Sigmoid colon (tissue), 7 donors: ENCODE measurements around the gene ZFAND6. TPM values are rescaled to one million over a fixed set of nuclear protein-coding genes. Genes with fewer than 3 reads are reported as not detected.

Experiments
- DNase-seq: peaks from one replicate; pipeline ENCODE4 v3.0.0-alpha.2; 2019
- H3K27ac ChIP-seq, 4 donors: fragments of 200-600 bp; sonication (generic); one replicate each; pipeline ENCODE4 v1.5.1; 2016 to 2019; ENCODE audit warnings: mild to moderate bottlenecking in 1 of 4
- H3K27me3 ChIP-seq, 3 donors: fragments of 200-600 bp; sonication (generic); one replicate each; pipeline ENCODE4 v1.5.1; 2019; ENCODE audit warnings: mild to moderate bottlenecking in 1 of 3
- H3K36me3 ChIP-seq, 4 donors: fragments of 200-600 bp; sonication (generic); one replicate each; pipeline ENCODE4 v1.5.1; 2016 to 2019
- H3K4me1 ChIP-seq, 4 donors: fragments of 200-600 bp; sonication (generic); one replicate each; pipeline ENCODE4 v1.5.1; 2017 to 2019
- H3K4me3 ChIP-seq, 4 donors: fragments of 200-600 bp; sonication (generic); one replicate each; pipeline ENCODE4 v1.5.1; 2017 to 2019; ENCODE audit warnings: mild to moderate bottlenecking in 2 of 4, moderate library complexity in 1 of 4
- H3K9me3 ChIP-seq, 4 donors: fragments of 200-600 bp in 3 of 4; sonication (generic) in 3 of 4; one replicate each; pipeline versions ENCODE4 v1.5.1 to v1.6.1; 2013 to 2019
- EP300 ChIP-seq, 4 donors: sonication (generic); formaldehyde crosslinking; IDR thresholded peaks; one replicate each; pipeline ENCODE4 v1.6.1; 2017; ENCODE audit warnings: antibody characterized with exemption in 4 of 4
- POLR2A ChIP-seq, 2 donors: fragments of 450-650 bp; IDR thresholded peaks; one replicate each; pipeline ENCODE4 v1.6.1; 2016; ENCODE audit warnings: antibody characterized with exemption in 2 of 2, mild to moderate bottlenecking in 2 of 2, moderate library complexity in 2 of 2
- POLR2AphosphoS5 ChIP-seq, 4 donors: sonication (generic); formaldehyde crosslinking; IDR thresholded peaks; one replicate each; pipeline ENCODE4 v1.6.1; 2017; ENCODE audit warnings: antibody characterized with exemption in 4 of 4
- WGBS, 2 donors: extraction: QIAGEN DNeasy Blood & Tissue Kit; methylation state at CpG; one replicate each; pipeline ENCODE4 v1.1.7; 2013; 5-methylcytosine and 5-hydroxymethylcytosine counted together
- intact Hi-C: fragments of 100-400 bp; cut with DNase I; formaldehyde crosslinking; loops from one replicate; pipeline ENCODE4 v1.15.1; 2023
- polyA plus RNA-seq, 3 donors: library from polyadenylated mRNA; stranded (reverse); fragments of 200-250 nt; gene quantifications; one replicate each; pipeline ENCODE4 v1.2.3, GENCODE V29; 2013
- total RNA-seq, 4 donors: library from RNA; depleted of rRNA; stranded (reverse); fragments of >200 nt; gene quantifications; one replicate each; pipeline ENCODE4 v1.1.0, GENCODE V29; 2016
- TF ChIP-seq, protein P1 (sequence below), 4 experiments: fragments of 450-650 bp in 3 of 4; fragments of 200-600 bp in 1 of 4; IDR thresholded peaks; one replicate each; pipeline ENCODE4 v1.5.1; 2016 to 2019; ENCODE audit warnings: antibody characterized with exemption in 4 of 4, mild to moderate bottlenecking in 3 of 4, moderate library complexity in 2 of 4
- donor health status: healthy with polysubstance abuse.
- donor health status: Bipolar disorder and iron deficiency.
- donor health status: healthy.

The ZFAND6 gene
- total and polyA plus RNA-seq, 7 donors, result 65.8 to 188 (median 138) TPM

GRCh38 chr15:80109388-80109787 lies 49.9 kb downstream of the ZFAND6 start:
- DNase-seq, result no peak
- H3K36me3 ChIP-seq, result no peaks in the 10 kb centered on the region
- 62 to 89% methylated on average over 3 of the region's 3 CpGs for WGBS, 2 donors
- no peak overlapping the region for H3K27ac ChIP-seq
- intact Hi-C loops, result no loop called here
- H3K4me3 ChIP-seq, result no peak overlapping the region
- H3K9me3 ChIP-seq, result no peaks in the 10 kb centered on the region
- no peak for TF ChIP-seq POLR2A (IDR thresholded peaks at IDR 0.05)
- TF ChIP-seq, protein P1, sequence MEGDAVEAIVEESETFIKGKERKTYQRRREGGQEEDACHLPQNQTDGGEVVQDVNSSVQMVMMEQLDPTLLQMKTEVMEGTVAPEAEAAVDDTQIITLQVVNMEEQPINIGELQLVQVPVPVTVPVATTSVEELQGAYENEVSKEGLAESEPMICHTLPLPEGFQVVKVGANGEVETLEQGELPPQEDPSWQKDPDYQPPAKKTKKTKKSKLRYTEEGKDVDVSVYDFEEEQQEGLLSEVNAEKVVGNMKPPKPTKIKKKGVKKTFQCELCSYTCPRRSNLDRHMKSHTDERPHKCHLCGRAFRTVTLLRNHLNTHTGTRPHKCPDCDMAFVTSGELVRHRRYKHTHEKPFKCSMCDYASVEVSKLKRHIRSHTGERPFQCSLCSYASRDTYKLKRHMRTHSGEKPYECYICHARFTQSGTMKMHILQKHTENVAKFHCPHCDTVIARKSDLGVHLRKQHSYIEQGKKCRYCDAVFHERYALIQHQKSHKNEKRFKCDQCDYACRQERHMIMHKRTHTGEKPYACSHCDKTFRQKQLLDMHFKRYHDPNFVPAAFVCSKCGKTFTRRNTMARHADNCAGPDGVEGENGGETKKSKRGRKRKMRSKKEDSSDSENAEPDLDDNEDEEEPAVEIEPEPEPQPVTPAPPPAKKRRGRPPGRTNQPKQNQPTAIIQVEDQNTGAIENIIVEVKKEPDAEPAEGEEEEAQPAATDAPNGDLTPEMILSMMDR (IDR thresholded peaks at IDR 0.05), result no peak
- TF ChIP-seq POLR2AphosphoS5 (IDR thresholded peaks at IDR 0.05), result no peak
- peaks cover 0 to 46% (median 20%) of the 10 kb centered on the region in 4 donors for H3K4me1 ChIP-seq
- no peaks in the 10 kb centered on the region for H3K27me3 ChIP-seq

DNA sequence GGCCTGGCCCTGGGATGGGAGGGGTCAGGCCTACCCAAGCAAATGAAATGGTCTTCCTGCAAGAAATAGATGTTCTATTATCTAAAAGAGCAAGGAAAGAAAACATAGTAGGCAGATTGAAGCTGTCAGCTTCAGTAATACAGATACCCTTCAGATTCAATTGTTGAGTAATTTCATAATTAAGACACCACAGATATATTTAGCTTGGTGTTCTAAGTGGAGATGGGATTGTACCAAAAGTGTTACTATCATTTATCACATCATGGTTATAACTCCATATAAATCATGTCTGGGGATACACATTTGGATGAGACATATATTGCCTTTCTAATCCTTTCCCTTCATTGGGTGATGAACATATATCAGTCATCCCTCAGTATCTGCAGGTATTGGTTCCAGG lies 51.4 kb downstream of the ZFAND6 start:
- H3K4me3 ChIP-seq, result no peak overlapping the region
- TF ChIP-seq POLR2A (IDR thresholded peaks at IDR 0.05), result no peak
- TF ChIP-seq EP300 (IDR thresholded peaks at IDR 0.05), result no peak
- no peak for TF ChIP-seq POLR2AphosphoS5 (IDR thresholded peaks at IDR 0.05)
- TF ChIP-seq, protein P1 (IDR thresholded peaks at IDR 0.05), result no peak

GRCh38 chr15:80114114-80114513 lies 54.6 kb downstream of the ZFAND6 start:
- no peaks in the 10 kb centered on the region for H3K27me3 ChIP-seq
- intact Hi-C loops, result no loop called here
- no peak overlapping the region for H3K27ac ChIP-seq
- TF ChIP-seq POLR2A (IDR thresholded peaks at IDR 0.05), result no peak
- no peak for TF ChIP-seq EP300 (IDR thresholded peaks at IDR 0.05)
- TF ChIP-seq, protein P1 (IDR thresholded peaks at IDR 0.05), result no peak
- no peak for TF ChIP-seq POLR2AphosphoS5 (IDR thresholded peaks at IDR 0.05)
- H3K4me1 ChIP-seq, result peaks cover 0 to 24% (median 10%) of the 10 kb centered on the region in 4 donors
- DNase-seq, result no peak
- H3K36me3 ChIP-seq, result no peaks in the 10 kb centered on the region
- H3K4me3 ChIP-seq, result no peak overlapping the region
- 21 to 67% methylated on average over 4 of the region's 4 CpGs for WGBS, 2 donors
- no peaks in the 10 kb centered on the region for H3K9me3 ChIP-seq

More for the DNA sequence above, 51.4 kb downstream of the ZFAND6 start:
- intact Hi-C loops, result no loop called here
- no peaks in the 10 kb centered on the region for H3K9me3 ChIP-seq
- H3K27me3 ChIP-seq, result no peaks in the 10 kb centered on the region
- H3K36me3 ChIP-seq, result no peaks in the 10 kb centered on the region
- H3K27ac ChIP-seq, result no peak overlapping the region
- no peak for DNase-seq
- H3K4me1 ChIP-seq, result peaks cover 0 to 47% (median 15%) of the 10 kb centered on the region in 4 donors

GRCh38 chr15:80115021-80115420 lies 55.5 kb downstream of the ZFAND6 start:
- no peak for TF ChIP-seq POLR2A (IDR thresholded peaks at IDR 0.05)
- intact Hi-C loops, result no loop called here

GRCh38 chr15:80118956-80119355 lies 59.5 kb downstream of the ZFAND6 start:
- H3K4me3 ChIP-seq, result no peak overlapping the region
- H3K9me3 ChIP-seq, result no peaks in the 10 kb centered on the region
- TF ChIP-seq, protein P1 (IDR thresholded peaks at IDR 0.05), result no peak
- TF ChIP-seq POLR2A (IDR thresholded peaks at IDR 0.05) (no peak), POLR2AphosphoS5 (IDR thresholded peaks at IDR 0.05) (no peak), EP300 (IDR thresholded peaks at IDR 0.05) (no peak)
- no peaks in the 10 kb centered on the region for H3K27me3 ChIP-seq
- no peak overlapping the region for H3K27ac ChIP-seq
- peaks cover 0 to 22% (median 1%) of the 10 kb centered on the region in 4 donors for H3K36me3 ChIP-seq
- no peak for DNase-seq
- 97% methylated on average over 2 of the region's 2 CpGs for WGBS, 2 donors
- intact Hi-C loops, result no loop called here
- H3K4me1 ChIP-seq, result peaks cover 0 to 17% (median 8%) of the 10 kb centered on the region in 4 donors

More at GRCh38 chr15:80115021-80115420, 55.5 kb downstream of the ZFAND6 start:
- H3K27ac ChIP-seq, result no peak overlapping the region
- H3K27me3 ChIP-seq, result no peaks in the 10 kb centered on the region
- no peaks in the 10 kb centered on the region for H3K36me3 ChIP-seq
- no peak overlapping the region for H3K4me3 ChIP-seq
- 69 to 86% methylated on average over 1 of the region's 1 CpG for WGBS, 2 donors
- H3K9me3 ChIP-seq, result no peaks in the 10 kb centered on the region
- DNase-seq, result no peak
- peaks cover 0 to 24% (median 10%) of the 10 kb centered on the region in 4 donors for H3K4me1 ChIP-seq
